HG03045 (cell line): ENCODE data around the gene ACY1.

Experiments used
- ATAC-seq: cut with Tn5 transposase; IDR thresholded peaks from one replicate; pipeline ENCODE4 v1.9.1; 2021; ENCODE audit warnings: mild to moderate bottlenecking, moderate library complexity; ENCODE audit not compliant: unreplicated experiment

The ACY1 gene

GRCh38 chr3:51945926-51946705 is 37.2 kb upstream of the ACY1 start:
- ATAC-seq = no peak

GRCh38 chr3:51946796-51947195 is 36.5 kb upstream of the ACY1 start:
- ATAC-seq = no peak

- no peak for ATAC-seq
These were observed 36.0 kb upstream of the ACY1 start for GRCh38 chr3:51947215-51947900.

GRCh38 chr3:51948016-51948580 is 35.2 kb upstream of the ACY1 start:
- ATAC-seq = no peak

- ATAC-seq = no peak
These were observed 34.2 kb upstream of the ACY1 start for GRCh38 chr3:51949121-51949520.

GRCh38 chr3:51950899-51951298 is 32.4 kb upstream of the ACY1 start:
- ATAC-seq = no peak

- ATAC-seq = no peak
These were observed 29.9 kb upstream of the ACY1 start for GRCh38 chr3:51953445-51953844.

- no peak for ATAC-seq
These were observed 29.2 kb upstream of the ACY1 start for GRCh38 chr3:51954105-51954504.

- no peak for ATAC-seq
These were observed 28.6 kb upstream of the ACY1 start for GRCh38 chr3:51954713-51955112.

GRCh38 chr3:51955175-51955892 is 28.0 kb upstream of the ACY1 start, which contains the start of gene GPR62:
Gene GPR62, plus strand, starts transcription at chr3:51955381. Its CDS starts 272 bp downstream, at chr3:51955653.
- ATAC-seq = no peak

GRCh38 chr3:51955893-51956770 is 27.2 kb upstream of the ACY1 start:
- ATAC-seq = no peak

GRCh38 chr3:51957520-51958205 is 25.7 kb upstream of the ACY1 start:
- ATAC-seq = no peak

GRCh38 chr3:51958603-51959521 is 24.5 kb upstream of the ACY1 start:
- no peak for ATAC-seq

GRCh38 chr3:51959651-51960050 is 23.7 kb upstream of the ACY1 start:
- no peak for ATAC-seq

- ATAC-seq = no peak
These were observed 22.9 kb upstream of the ACY1 start for GRCh38 chr3:51960386-51960785.

GRCh38 chr3:51961011-51961410 is 22.3 kb upstream of the ACY1 start:
- ATAC-seq = no peak

- ATAC-seq = no peak
These were observed 21.4 kb upstream of the ACY1 start for GRCh38 chr3:51961602-51962569.
